SHP77 treated with DMSO at 0.1 percent for 48 hours (cell line): ENCODE results near the gene RASL10A.
A peak's percentile ranks its signal among the peaks of the same experiment; 100 is the strongest.

Source experiments
- DNase-seq: peaks from one replicate; lab custom pipeline; 2025; lab: John Stamatoyannopoulos, UW

Gene RASL10A

DNA sequence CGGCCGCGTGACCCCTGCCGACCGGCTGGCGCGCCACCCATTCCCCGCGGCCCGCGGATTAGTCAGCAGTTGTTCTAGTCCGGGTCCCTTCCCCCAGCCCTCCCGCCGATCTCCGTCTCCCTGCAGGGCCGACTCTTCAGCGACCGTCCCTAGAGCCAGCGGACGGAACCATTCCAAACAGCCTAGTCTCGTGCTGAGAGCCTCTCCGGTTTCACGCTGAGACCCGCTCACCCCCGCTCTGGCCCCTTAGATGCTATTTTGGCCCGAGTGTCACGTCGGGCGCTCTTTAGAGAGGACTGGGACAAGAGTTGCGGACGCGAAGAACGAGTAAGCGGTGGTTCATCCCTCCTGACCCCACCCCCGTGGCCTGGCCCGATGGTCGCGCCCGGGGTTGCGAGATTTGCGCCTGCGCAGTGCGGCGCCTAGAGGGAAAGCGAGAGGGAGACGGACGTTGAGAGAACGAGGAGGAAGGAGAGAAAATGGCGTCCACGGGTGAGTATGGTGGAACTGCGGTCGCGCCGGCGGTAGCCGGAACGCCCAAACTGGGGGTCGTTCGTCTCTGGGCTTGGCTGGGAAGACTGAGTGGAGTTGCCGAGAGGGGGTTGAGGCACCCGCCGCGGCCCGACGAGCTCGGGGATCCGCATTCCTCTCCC is 47.5 kb downstream of the RASL10A start, which contains the start of the genes EWSR1 and RHBDD3:
Gene EWSR1 (plus strand): TSS at position 411 of the 653 bp plus-strand sequence. CDS start 69 bp downstream, at position 480.
Gene RHBDD3 (minus strand): TSS at position 124 of the 653 bp plus-strand sequence. CDS start 2,355 bp downstream, outside the sequence.
- DNase-seq, result peak; percentile 90

DNA sequence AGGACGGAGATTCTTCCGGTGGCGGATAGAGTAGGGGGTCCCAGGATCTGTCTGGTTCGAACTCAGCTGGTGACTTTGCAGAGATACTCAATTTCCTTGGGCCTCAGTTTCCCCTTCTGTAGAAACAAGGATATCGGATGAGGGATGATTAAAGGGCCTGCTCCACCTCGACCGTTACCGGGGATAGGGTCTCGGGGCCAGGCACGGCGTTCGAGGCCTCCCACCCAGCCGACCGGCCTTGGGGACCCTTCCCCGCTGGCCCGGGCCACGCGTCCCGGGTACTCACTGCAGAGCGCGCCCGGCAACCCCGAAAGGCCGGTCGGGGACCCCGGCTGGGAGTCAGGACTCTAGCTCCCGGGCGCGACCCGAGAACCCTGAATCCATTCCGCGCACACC is 48.0 kb downstream of the RASL10A start:
- DNase-seq, result no peak

- DNase-seq, result no peak
Measured at GRCh38 chr22:29266564-29267461, 48.7 kb downstream of the RASL10A start.

DNA sequence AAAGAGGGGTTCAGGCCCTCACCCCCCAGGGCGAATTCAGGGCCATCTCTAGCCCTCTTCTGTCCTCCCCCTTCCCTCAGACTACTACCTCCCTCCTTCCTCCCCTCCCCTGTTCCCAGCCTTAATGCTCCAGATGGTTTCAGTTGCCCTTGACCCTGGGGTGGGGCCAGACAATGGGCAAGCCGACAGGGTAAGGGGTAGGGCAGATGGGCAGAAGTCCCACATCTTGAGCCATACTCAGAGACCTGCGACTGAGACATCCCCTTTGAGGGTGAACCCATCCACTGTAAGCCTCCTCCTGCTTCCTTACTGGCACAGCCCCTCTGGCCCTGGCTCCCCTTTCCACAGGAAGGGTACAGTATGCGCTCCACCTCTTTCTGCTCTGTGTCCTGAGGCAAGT is 49.6 kb downstream of the RASL10A start:
- no peak for DNase-seq

DNA sequence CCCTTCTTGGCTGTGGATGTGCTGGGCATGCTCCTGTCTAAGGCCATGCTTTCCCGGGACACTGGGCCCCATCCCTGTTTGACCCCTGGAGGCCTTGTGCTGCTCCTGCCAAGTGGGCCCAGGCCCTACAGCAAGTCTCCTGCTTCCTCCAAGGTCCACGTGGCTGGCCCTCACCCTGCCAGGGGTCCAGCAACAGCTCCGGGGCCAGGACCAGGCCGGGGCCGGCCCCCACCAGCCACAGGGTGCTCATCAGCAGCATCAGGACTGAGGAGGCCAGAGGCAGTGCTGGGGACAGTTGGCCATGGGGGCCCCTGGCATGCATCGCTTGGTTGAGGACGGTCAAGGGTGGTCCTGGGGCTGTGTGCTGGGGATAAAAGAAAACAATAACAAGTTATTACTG is 50.2 kb downstream of the RASL10A start:
- no peak for DNase-seq

GRCh38 chr22:29263791-29264276 is 51.7 kb downstream of the RASL10A start:
- no peak for DNase-seq
